Fibroblast of villous mesenchyme (primary cell): Measurements from ENCODE around the gene FBF1. TPM values are rescaled to one million over a fixed set of nuclear protein-coding genes. Genes with fewer than 3 reads are reported as not detected.

Source experiments
- DNase-seq: peaks from one replicate; pipeline ENCODE4 v3.0.0-alpha.2; 2010; ENCODE audit warnings: low read depth
- H3K4me3 ChIP-seq: 2 replicates; pipeline ENCODE4 v1.5.1; 2011; ENCODE audit warnings: low read depth, mild to moderate bottlenecking, low read length
- CTCF ChIP-seq: IDR thresholded peaks from 2 replicates; pipeline ENCODE4 v1.5.1; 2012; ENCODE audit warnings: low read depth, mild to moderate bottlenecking, low read length; ENCODE audit not compliant: insufficient read depth
- total RNA-seq: library from RNA; depleted of rRNA; stranded (reverse); fragments of >200 nt; gene quantifications from 2 replicates; pipeline ENCODE4 v1.2.3, GENCODE V29; 2012

Gene FBF1
- total RNA-seq, 1 donor: 16.0 TPM

GRCh38 chr17:75921596-75921995 lies 19.2 kb downstream of the FBF1 start:
- no peak for DNase-seq
- H3K4me3 ChIP-seq: no peak overlapping the region
- TF ChIP-seq CTCF: no peak

- H3K4me3 ChIP-seq: no peak overlapping the region
- no peak for TF ChIP-seq CTCF
- DNase-seq: no peak
Measured at GRCh38 chr17:75920045-75920560, 20.7 kb downstream of the FBF1 start.

GRCh38 chr17:75919611-75920010 lies 21.2 kb downstream of the FBF1 start:
- no peak overlapping the region for H3K4me3 ChIP-seq
- no peak for TF ChIP-seq CTCF
- no peak for DNase-seq

- no peak for DNase-seq
- no peak overlapping the region for H3K4me3 ChIP-seq
- no peak for TF ChIP-seq CTCF
Measured at GRCh38 chr17:75917917-75918445, 22.9 kb downstream of the FBF1 start.

GRCh38 chr17:75917141-75917916 lies 23.5 kb downstream of the FBF1 start:
- DNase-seq: no peak
- H3K4me3 ChIP-seq: no peak overlapping the region
- TF ChIP-seq CTCF: no peak

- H3K4me3 ChIP-seq: no peak overlapping the region
- TF ChIP-seq CTCF: no peak
- no peak for DNase-seq
Measured at GRCh38 chr17:75915268-75915667, 25.6 kb downstream of the FBF1 start.
